SK-N-MC (cell line): Measurements from ENCODE around the gene E2F4.

ENCODE experiments used
- EZH2 ChIP-seq: fragments of 200-600 bp; sonication (generic); IDR thresholded peaks from one replicate; pipeline ENCODE4 v1.6.1; 2017; ENCODE audit warnings: antibody characterized with exemption
- POLR2AphosphoS5 ChIP-seq: IDR thresholded peaks from 2 replicates; pipeline ENCODE4 v1.6.1; 2012; ENCODE audit warnings: mild to moderate bottlenecking, low read depth, low read length, borderline replicate concordance

DNA sequence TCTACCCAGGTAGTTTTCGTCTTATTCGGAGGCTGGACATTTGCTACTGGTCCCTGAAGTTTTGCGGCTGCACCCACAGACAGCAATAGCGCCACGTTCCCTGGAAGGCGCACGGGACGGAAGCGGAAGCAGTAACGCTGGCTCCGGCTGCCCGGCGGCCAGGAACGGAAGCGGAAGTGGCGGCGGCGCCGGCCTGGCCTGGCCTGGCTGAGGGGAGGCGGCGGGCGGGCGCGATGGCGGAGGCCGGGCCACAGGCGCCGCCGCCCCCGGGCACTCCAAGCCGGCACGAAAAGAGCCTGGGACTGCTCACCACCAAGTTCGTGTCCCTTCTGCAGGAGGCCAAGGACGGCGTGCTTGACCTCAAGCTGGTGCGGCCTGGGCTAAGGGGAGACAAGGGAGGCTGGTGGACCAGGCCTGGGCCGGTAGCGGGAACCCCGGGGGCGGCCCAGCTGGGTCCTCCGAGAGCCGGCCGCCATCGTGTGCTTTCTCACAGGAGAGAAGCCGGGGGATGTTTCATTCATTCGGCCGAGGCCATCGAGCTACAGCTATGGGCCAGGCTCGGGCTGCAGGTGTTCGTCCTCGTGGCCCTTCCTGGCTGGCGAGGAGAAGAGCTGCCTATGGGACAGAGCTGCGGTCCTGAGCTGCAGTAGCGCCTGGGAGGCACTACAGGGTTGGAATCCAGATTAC lies at the start of gene E2F4:
- TF ChIP-seq POLR2AphosphoS5, result peak; percentile 28; the same call in 1 of the 2 replicates
- TF ChIP-seq EZH2, result no peak
